CD14-positive monocyte (primary cell): ENCODE measurements around the gene ALKBH1. TPM values are rescaled to one million over a fixed set of nuclear protein-coding genes. Genes with fewer than 3 reads are reported as not detected.

ENCODE experiments used
- DNase-seq, 3 donors: peaks; one replicate each; pipeline ENCODE4 v3.0.0-alpha.2; 2011 to 2022
- H2AFZ ChIP-seq: 2 replicates; pipeline ENCODE4 v1.6.0; 2012; ENCODE audit warnings: mild to moderate bottlenecking, low read depth, low read length, inconsistent platforms; ENCODE audit not compliant: insufficient read depth, poor library complexity, severe bottlenecking
- H3K27ac ChIP-seq, 2 donors: 1 replicate in 1 of 2; 2 replicates in 1 of 2; pipeline ENCODE4 v1.5.1; 2012 to 2013; ENCODE audit warnings: low read length in 2 of 2, control low read depth in 1 of 2, inconsistent platforms in 1 of 2, low read depth in 1 of 2, mild to moderate bottlenecking in 1 of 2
- H3K27me3 ChIP-seq, 2 donors: one replicate each; pipeline versions ENCODE4 v1.6.0 to v1.6.1; 2011 to 2013; ENCODE audit warnings: low read length in 2 of 2; ENCODE audit not compliant: control insufficient read depth in 2 of 2, insufficient read depth in 2 of 2
- H3K36me3 ChIP-seq, 2 donors: replicated peaks in 1 of 2; 1 replicate in 1 of 2; 2 replicates in 1 of 2; pipeline versions ENCODE4 v1.5.1 to v1.6.1; 2012 to 2013; ENCODE audit warnings: low read length in 2 of 2, control low read depth in 1 of 2, inconsistent platforms in 1 of 2, mild to moderate bottlenecking in 1 of 2; ENCODE audit not compliant: insufficient read depth in 2 of 2, control insufficient read depth in 1 of 2
- H3K4me1 ChIP-seq, 2 donors: 1 replicate in 1 of 2; 2 replicates in 1 of 2; pipeline versions ENCODE4 v1.5.1 to v1.6.1; 2012 to 2013; ENCODE audit warnings: low read length in 2 of 2, control low read depth in 1 of 2, inconsistent platforms in 1 of 2, mild to moderate bottlenecking in 1 of 2, moderate library complexity in 1 of 2; ENCODE audit not compliant: insufficient read depth in 2 of 2, control insufficient read depth in 1 of 2
- H3K4me2 ChIP-seq: replicated peaks from 2 replicates; pipeline ENCODE3; 2012; ENCODE audit warnings: low read length, moderate library complexity, mild to moderate bottlenecking; ENCODE audit not compliant: poor library complexity, severe bottlenecking; ENCODE audit errors: extremely low read depth
- H3K4me3 ChIP-seq, 3 experiments: fragments of 200-600 bp in 1 of 3; sonication (generic) in 1 of 3; replicated peaks in 1 of 3; 1 replicate in 2 of 3; 2 replicates in 1 of 3; pipeline ENCODE4 v1.5.1; 2011 to 2013; ENCODE audit warnings: low read length in 3 of 3, mild to moderate bottlenecking in 3 of 3, control low read depth in 2 of 3, low read depth in 2 of 3, inconsistent platforms in 1 of 3, moderate library complexity in 1 of 3
- H3K79me2 ChIP-seq: 2 replicates; pipeline ENCODE4 v1.6.0; 2012; ENCODE audit warnings: mild to moderate bottlenecking, control low read depth, inconsistent platforms, low read length, moderate library complexity; ENCODE audit not compliant: insufficient read depth
- H3K9ac ChIP-seq: 2 replicates; pipeline ENCODE4 v1.6.0; 2017; ENCODE audit warnings: low read length, mild to moderate bottlenecking; ENCODE audit not compliant: insufficient read depth, poor library complexity, severe bottlenecking
- H3K9me3 ChIP-seq, 2 donors: replicated peaks in 1 of 2; 1 replicate in 1 of 2; 2 replicates in 1 of 2; pipeline versions ENCODE4 v1.5.1 to v1.6.1; 2012 to 2013; ENCODE audit warnings: low read length in 2 of 2, control low read depth in 1 of 2; ENCODE audit not compliant: control insufficient read depth in 1 of 2, insufficient read depth in 1 of 2
- H4K20me1 ChIP-seq: 2 replicates; pipeline ENCODE4 v1.6.0; 2012; ENCODE audit warnings: mild to moderate bottlenecking, low read length, control low read depth, moderate library complexity; ENCODE audit not compliant: insufficient read depth
- H3K27ac Mint-ChIP-seq, 7 donors: one replicate each; pipeline ENCODE4 v1.8.0; 2020; ENCODE audit warnings: mild to moderate bottlenecking in 7 of 7, mixed read lengths in 7 of 7, moderate library complexity in 6 of 7, inconsistent platforms in 2 of 7
- H3K27me3 Mint-ChIP-seq, 3 donors: one replicate each; pipeline ENCODE4 v1.8.0; 2021 to 2022; ENCODE audit warnings: low read depth in 3 of 3, mild to moderate bottlenecking in 3 of 3, mixed read lengths in 3 of 3, moderate library complexity in 3 of 3, inconsistent platforms in 1 of 3
- H3K36me3 Mint-ChIP-seq, 2 donors: one replicate each; pipeline ENCODE4 v1.8.0; 2020; ENCODE audit warnings: mixed read lengths in 2 of 2, inconsistent platforms in 1 of 2, mild to moderate bottlenecking in 1 of 2
- H3K4me1 Mint-ChIP-seq: one replicate; pipeline ENCODE4 v1.8.0; 2020; ENCODE audit warnings: mild to moderate bottlenecking, mixed read lengths
- H3K4me3 Mint-ChIP-seq, 2 donors: one replicate each; pipeline ENCODE4 v1.8.0; 2020; ENCODE audit warnings: mild to moderate bottlenecking in 2 of 2, mixed read lengths in 2 of 2, moderate library complexity in 1 of 2
- H3K9me3 Mint-ChIP-seq, 7 donors: one replicate each; pipeline ENCODE4 v1.8.0; 2020 to 2022; ENCODE audit warnings: mixed read lengths in 7 of 7, mild to moderate bottlenecking in 6 of 7, moderate library complexity in 6 of 7, inconsistent platforms in 2 of 7
- CTCF ChIP-seq: fragments of 200-600 bp; IDR thresholded peaks from one replicate; pipeline ENCODE4 v1.8.0; 2022; ENCODE audit warnings: antibody characterized with exemption, mild to moderate bottlenecking
- WGBS: methylation state at CpG from one replicate; pipeline ENCODE4 v1.1.5; 2013; ENCODE audit warnings: missing lambda C conversion rate; ENCODE audit not compliant: insufficient coverage; 5-methylcytosine and 5-hydroxymethylcytosine counted together
- intact Hi-C, 2 donors: fragments of 100-400 bp; cut with micrococcal nuclease; formaldehyde crosslinking; loops; one replicate each; pipeline versions ENCODE4 v1.15.0 to v1.15.1; 2023
- polyA plus RNA-seq, 3 donors: library from polyadenylated mRNA; depleted of rRNA in 1 of 3; unstranded in 2 of 3; stranded (reverse) in 1 of 3; fragments of 300-500 nt in 2 of 3; fragments of >200 nt in 1 of 3; fragmentation: Illumina TruSeq in 2 of 3; gene quantifications; 1 replicate in 2 of 3; 2 replicates in 1 of 3; pipeline ENCODE4 v1.2.3, GENCODE V29; 2012 to 2021

ALKBH1 gene
- polyA plus RNA-seq, 3 donors: 3.4 to 4.5 (median 4.2) TPM

- Histone ChIP-seq H3K4me2 (no peak overlapping the region), H3K27ac (peak overlapping the region in 1 of 2 donors; percentile 30), H3K9me3 (no peaks in the 10 kb centered on the region), H3K4me3 (no peak overlapping the region), H3K9ac (no peak overlapping the region), H3K36me3 (peaks cover 37 to 90% of the 10 kb centered on the region in 2 donors), H3K4me1 (no peaks in the 10 kb centered on the region), H4K20me1 (no peaks in the 10 kb centered on the region), H3K27me3 (no peaks in the 10 kb centered on the region), H3K79me2 (no peaks in the 10 kb centered on the region), H2AFZ (no peak overlapping the region)
- TF ChIP-seq CTCF: no peak
- H3K27me3 Mint-ChIP-seq: no peaks in the 10 kb centered on the region
- H3K4me3 Mint-ChIP-seq: no peak overlapping the region
- 93% methylated on average over 4 of the region's 7 CpGs for WGBS
- no peak for DNase-seq
- intact Hi-C loops: no loop called here
- peak overlapping the region in 2 of 7 donors; percentile 29 to 60 for H3K27ac Mint-ChIP-seq
- peaks cover 3% of the 10 kb centered on the region for H3K4me1 Mint-ChIP-seq
- H3K36me3 Mint-ChIP-seq: peaks cover 60 to 73% of the 10 kb centered on the region in 2 donors
- H3K9me3 Mint-ChIP-seq: no peaks in the 10 kb centered on the region
These were observed 26.3 kb downstream of the ALKBH1 start for GRCh38 chr14:77681196-77682157.

GRCh38 chr14:77674931-77675330, 32.9 kb downstream of the ALKBH1 start:
- intact Hi-C loops: no loop called here
- H2AFZ ChIP-seq: no peak overlapping the region
- WGBS: no CpG with 5 or more reads among the region's 8 CpGs
- no peak overlapping the region for H3K4me2 ChIP-seq
- no peak for DNase-seq
- Mint-ChIP-seq H3K27me3 (no peaks in the 10 kb centered on the region), H3K4me1 (no peaks in the 10 kb centered on the region), H3K9me3 (no peaks in the 10 kb centered on the region), H3K4me3 (no peak overlapping the region), H3K27ac (peak overlapping the region in 1 of 7 donors; percentile 7), H3K36me3 (peaks cover 65 to 79% of the 10 kb centered on the region in 2 donors)
- no peak overlapping the region for H3K4me3 ChIP-seq
- no peaks in the 10 kb centered on the region for H4K20me1 ChIP-seq
- TF ChIP-seq CTCF: no peak
- H3K79me2 ChIP-seq: no peaks in the 10 kb centered on the region
- no peak overlapping the region for H3K9ac ChIP-seq
- no peak overlapping the region for H3K27ac ChIP-seq
- H3K36me3 ChIP-seq: peaks cover 61 to 84% of the 10 kb centered on the region in 2 donors
- no peaks in the 10 kb centered on the region for H3K4me1 ChIP-seq
- no peaks in the 10 kb centered on the region for H3K27me3 ChIP-seq
- H3K9me3 ChIP-seq: no peaks in the 10 kb centered on the region
